ENCODE data around the gene SLC27A2. TPM values are rescaled to one million over a fixed set of nuclear protein-coding genes. Genes with fewer than 3 reads are reported as not detected.

Gene SLC27A2
- total and polyA plus RNA-seq, 10 of the 15 experiments (the other 5 are each of a cell fraction or from before 2014, with no cell fraction given), result 0.22 to 1.2 (median 0.69) TPM; not detected in 1

- no peaks in the 10 kb centered on the region for H3K27me3 ChIP-seq (replicated peaks in 1 of 2; ENCODE audit: control insufficient read depth in 2 of 2, insufficient read depth in 2 of 2, low read length in 1 of 2)
- ATAC-seq, result no peak
- FAIRE-seq, result no peak
- no peaks in the 10 kb centered on the region for H3K4me1 ChIP-seq (ENCODE audit: control insufficient read depth, insufficient read depth, low read length)
- no TSS peak for BruUV-seq (replicated peaks)
- no peak overlapping the region for H3K27ac ChIP-seq (ENCODE audit: control insufficient read depth, insufficient read depth)
- H3K4me3 ChIP-seq, result no peak overlapping the region
- in situ Hi-C loops (cut with MboI) (no loop called here), intact Hi-C loops (cut with micrococcal nuclease; ENCODE audit: unreplicated experiment) (no loop called here)
- ChIA-PET CTCF (interaction anchor here (1.2 kb wide), 1 partner anchor 29 kb away, joined by 3 read pairs; no protein-coding TSS in a partner anchor), SMC1A (ENCODE audit: uncharacterized antibody, unreplicated experiment) (no interaction called here), RAD21 (ENCODE audit: unreplicated experiment) (no interaction called here), POLR2A (no interaction called here)
- DNase-seq (ENCODE audit: low read depth, low spot score), result no peak
- H4K20me1 ChIP-seq (ENCODE audit: control insufficient read depth, insufficient read depth), result no peaks in the 10 kb centered on the region
- H3K9ac ChIP-seq (ENCODE audit: control insufficient read depth, insufficient read depth, low read length), result no peak overlapping the region
- H2AFZ ChIP-seq (ENCODE audit: control insufficient read depth, low read depth, low read length), result no peak overlapping the region
- H3K36me3 ChIP-seq (ENCODE audit: control insufficient read depth in 2 of 2, insufficient read depth in 2 of 2, low read length in 1 of 2), result no peaks in the 10 kb centered on the region
- TF ChIP-seq ELK1 (IDR thresholded peaks at IDR 0.05; ENCODE audit: low read depth, low read length) (no peak), BCL3 (IDR thresholded peaks at IDR 0.05; ENCODE audit: borderline replicate concordance, insufficient read depth, low read depth, low read length, poor library complexity, severe bottlenecking) (no peak), EGR1 (IDR thresholded peaks at IDR 0.05; ENCODE audit: borderline replicate concordance in 1 of 2, low read depth in 2 of 2, low read length in 2 of 2) (no peak)
- no peaks in the 10 kb centered on the region for H3K79me2 ChIP-seq (ENCODE audit: control insufficient read depth, insufficient read depth, low read length)
- 29% methylated on average over 8 of the region's 8 CpGs for WGBS (ENCODE audit: insufficient coverage, insufficient replicate concordance, low lambda C conversion rate, missing lambda C conversion rate)
- no peaks in the 10 kb centered on the region; the same call in 1 of the 3 replicates for H3K9me3 ChIP-seq (replicated peaks; ENCODE audit: control insufficient read depth, insufficient read depth, low read length)
- no peak overlapping the region for H3K4me2 ChIP-seq (ENCODE audit: control insufficient read depth, insufficient read depth)
These were observed 28.6 kb downstream of the SLC27A2 start for GRCh38 chr15:50210462-50211157.

All from GM12878 (cell line).